HG03108 (cell line): Measurements from ENCODE around the gene TNFRSF12A.
"Not testable (repeated sequence)": the region's sequence is repeated elsewhere in the genome, so short reads cannot be mapped to it uniquely, and the experiment has no call there.

Experiments
- ATAC-seq: cut with Tn5 transposase; IDR thresholded peaks from one replicate; pipeline ENCODE4 v1.9.1; 2021; ENCODE audit warnings: moderate library complexity; ENCODE audit not compliant: unreplicated experiment

Gene TNFRSF12A

GRCh38 chr16:3060339-3061127 is 40.4 kb downstream of the TNFRSF12A start:
- ATAC-seq: no peak

- ATAC-seq: no peak
Observed at GRCh38 chr16:3062553-3062952, 42.4 kb downstream of the TNFRSF12A start.

- no peak for ATAC-seq
Observed at GRCh38 chr16:3063625-3064386, 43.6 kb downstream of the TNFRSF12A start.

GRCh38 chr16:3065069-3065741 is 45.0 kb downstream of the TNFRSF12A start, which contains the start of gene IL32:
Gene IL32, plus strand, starts transcription at chr16:3065640. Its CDS starts 172 bp downstream, at chr16:3065812.
- ATAC-seq: no peak

- ATAC-seq: no peak
Observed at GRCh38 chr16:3065742-3066439, 45.7 kb downstream of the TNFRSF12A start.

- no peak for ATAC-seq
Observed at GRCh38 chr16:3066440-3066748, 46.2 kb downstream of the TNFRSF12A start.

GRCh38 chr16:3068487-3068886 is 48.3 kb downstream of the TNFRSF12A start:
- no peak for ATAC-seq

GRCh38 chr16:3069146-3069545 is 49.0 kb downstream of the TNFRSF12A start:
- not testable (repeated sequence) for ATAC-seq

- no peak for ATAC-seq
Observed at GRCh38 chr16:3070608-3071111, 50.5 kb downstream of the TNFRSF12A start.

GRCh38 chr16:3071655-3072054 is 51.5 kb downstream of the TNFRSF12A start:
- ATAC-seq: no peak
